Superior temporal gyrus (tissue), 1 donor: Measurements from ENCODE around the gene HDAC5.
"Not testable (repeated sequence)": the region's sequence is repeated elsewhere in the genome, so short reads cannot be mapped to it uniquely, and the experiment has no call there.

Source experiments
- DNase-seq: peaks from one replicate; pipeline ENCODE4 v3.0.0-alpha.2; 2016; ENCODE audit errors: extremely low spot score

HDAC5 gene

DNA sequence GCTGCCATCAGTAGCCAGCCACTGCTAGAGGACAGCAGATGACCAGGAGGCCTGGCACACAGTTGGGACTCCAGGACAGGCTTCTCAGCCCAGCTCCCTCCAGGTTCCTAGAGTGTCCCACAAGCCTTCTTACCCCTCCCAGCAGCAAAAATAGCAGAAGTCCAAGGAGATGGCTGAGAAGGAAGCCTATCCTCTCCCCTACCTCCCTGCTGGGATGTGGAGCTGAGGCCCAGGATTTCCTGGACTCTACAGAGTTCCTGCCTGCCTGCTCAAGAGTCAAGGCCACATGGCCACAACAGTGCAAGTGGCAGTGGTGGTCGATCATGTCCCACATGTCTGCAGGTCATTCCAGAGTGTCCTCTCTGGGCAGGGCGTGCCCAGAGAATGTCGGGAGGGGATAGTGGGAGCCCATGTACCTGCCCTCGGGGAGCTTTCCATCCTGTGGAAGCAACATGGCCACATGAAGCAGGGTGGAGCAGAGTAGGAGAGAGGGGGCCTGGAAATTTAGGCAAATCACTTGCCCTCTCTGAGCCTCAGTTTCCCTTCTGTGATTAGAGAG, 10.6 kb upstream of the HDAC5 start:
- DNase-seq = no peak

DNA sequence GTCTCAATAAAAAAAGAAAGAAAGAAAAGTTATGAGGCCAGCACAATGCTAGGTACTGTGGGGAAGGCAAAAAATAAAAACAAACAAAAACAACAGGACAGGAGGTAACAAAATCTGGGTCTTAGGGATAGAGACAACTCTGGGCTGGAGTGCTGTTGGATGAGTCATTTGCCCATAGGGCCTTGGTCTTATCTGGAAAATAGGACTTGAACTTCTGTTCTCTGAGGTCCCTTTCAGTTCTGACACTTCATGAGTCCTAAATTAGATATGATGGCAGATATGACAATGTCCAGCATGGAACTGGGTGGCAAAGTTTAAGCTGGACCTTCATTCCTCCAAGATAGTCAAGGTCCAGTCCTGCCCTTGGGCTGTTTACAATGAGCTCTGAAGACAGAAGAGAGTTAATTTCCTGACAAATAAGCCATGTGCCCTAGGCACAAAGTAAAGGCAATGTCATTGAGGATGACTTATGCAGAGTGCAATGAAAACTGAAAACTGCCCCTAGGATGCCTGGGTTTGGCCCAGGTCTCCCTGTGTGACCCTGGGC, 8.9 kb upstream of the HDAC5 start:
- no peak for DNase-seq

DNA sequence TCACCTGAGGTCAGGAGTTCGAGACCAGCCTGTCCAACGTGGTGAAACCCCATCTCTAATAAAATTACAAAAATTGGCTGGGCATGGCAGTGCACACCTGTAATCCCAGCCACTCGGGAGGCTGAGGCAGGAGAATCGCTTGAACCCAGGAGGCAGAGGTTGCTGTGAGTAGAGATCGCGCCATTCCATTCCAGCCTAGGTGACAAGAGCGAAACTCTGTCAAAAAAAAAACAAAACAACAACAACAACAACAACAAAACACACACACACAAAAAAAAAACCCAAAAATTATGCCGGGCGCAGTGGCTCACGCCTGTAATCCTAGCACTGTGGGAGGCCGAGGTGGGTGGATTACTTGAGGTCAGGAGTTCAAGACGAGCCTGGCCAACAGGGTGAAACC, 7.9 kb upstream of the HDAC5 start:
- DNase-seq = not testable (repeated sequence)

DNA sequence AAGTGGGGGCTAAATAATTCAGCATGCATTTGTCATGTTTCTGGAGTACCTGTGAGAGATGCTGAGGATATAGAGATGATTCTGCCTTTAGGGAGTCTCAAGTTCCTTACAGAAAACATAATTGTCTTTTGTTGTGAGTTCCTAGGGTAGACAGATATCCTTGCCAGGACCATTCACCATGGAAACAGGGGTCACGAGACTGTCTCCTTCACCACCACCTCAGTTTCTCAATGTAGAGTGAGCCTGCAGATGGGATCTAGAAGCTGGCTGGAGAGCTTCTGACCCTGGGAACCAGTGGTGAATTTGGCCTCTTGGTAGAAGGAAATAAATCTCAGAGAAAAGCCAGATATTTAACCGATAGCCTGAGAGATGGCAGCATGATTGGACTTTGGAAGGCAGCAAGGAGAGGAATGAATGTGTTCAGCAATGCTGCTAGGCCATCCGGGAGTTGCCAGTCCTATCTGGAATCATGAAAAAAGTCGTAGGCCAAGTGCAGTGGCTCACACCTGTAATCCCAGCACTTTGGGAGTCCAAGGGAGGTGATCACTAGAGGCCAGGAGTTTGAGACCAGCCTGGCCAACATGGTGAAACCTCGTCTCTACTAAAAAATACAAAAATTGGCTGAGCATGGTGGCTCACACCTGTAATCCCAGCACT, 7.4 kb upstream of the HDAC5 start:
- no peak for DNase-seq

DNA sequence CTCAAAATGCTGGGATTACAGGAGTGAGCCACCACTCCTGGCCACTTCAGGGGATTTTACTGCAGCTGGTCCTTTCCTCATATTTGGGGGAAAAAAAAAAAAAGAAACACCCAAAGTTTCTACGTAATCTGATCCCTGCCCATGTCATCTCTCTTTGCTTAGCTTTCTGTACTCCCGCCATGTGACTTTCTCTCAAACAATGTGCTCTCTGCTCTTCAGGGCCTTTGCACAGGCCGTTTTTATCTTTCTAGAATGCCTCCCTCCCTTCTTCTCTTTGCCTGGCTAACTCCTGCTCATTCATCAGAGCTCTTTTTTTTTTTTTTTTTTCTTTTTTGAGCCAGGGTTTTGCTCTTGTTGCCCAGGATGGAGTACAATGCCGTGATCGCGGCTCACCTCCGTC, 4.9 kb upstream of the HDAC5 start:
- DNase-seq = no peak

DNA sequence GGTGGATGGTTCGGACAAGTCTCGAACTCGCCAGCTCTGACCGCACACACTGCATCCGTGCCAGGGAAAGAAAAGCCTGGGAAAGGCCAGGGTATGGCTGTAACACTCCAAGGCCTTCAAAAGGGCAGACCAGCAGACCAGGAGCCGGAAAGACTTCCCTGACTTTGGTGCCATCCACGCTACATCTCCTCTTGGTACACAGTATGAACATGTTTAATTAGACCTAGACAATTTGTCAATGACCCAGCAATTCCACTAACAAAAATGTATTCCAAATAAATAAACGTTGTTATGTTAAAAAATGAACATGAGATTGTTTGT, 637 bp upstream of the HDAC5 start:
- no peak for DNase-seq

DNA sequence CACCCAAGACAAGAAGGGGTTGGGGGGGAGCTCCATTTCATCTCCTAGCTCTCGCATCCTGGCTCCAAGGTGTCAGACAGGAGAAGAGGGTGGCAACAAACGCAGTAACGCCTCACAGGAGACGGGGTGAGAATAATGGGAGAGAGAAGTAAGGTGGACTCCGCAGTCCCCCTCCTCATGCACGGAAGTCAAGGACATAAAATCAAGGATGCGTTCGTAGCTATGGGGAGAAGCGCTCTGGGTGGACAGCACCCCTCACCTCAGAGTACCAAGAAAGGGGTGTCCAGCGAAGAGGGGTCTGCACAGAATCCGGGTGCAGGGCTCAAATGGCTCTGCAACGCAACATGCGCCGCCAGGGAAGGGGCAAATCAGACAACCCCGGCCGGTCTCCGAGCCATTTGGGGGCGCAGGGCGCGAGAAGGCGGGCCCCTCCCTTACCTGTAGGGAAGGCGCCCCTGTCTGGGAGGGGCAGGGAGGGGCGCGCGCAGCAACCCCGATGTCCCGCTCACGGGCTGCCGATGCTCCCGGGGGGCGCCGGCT, 555 bp downstream of the HDAC5 start:
- no peak for DNase-seq

DNA sequence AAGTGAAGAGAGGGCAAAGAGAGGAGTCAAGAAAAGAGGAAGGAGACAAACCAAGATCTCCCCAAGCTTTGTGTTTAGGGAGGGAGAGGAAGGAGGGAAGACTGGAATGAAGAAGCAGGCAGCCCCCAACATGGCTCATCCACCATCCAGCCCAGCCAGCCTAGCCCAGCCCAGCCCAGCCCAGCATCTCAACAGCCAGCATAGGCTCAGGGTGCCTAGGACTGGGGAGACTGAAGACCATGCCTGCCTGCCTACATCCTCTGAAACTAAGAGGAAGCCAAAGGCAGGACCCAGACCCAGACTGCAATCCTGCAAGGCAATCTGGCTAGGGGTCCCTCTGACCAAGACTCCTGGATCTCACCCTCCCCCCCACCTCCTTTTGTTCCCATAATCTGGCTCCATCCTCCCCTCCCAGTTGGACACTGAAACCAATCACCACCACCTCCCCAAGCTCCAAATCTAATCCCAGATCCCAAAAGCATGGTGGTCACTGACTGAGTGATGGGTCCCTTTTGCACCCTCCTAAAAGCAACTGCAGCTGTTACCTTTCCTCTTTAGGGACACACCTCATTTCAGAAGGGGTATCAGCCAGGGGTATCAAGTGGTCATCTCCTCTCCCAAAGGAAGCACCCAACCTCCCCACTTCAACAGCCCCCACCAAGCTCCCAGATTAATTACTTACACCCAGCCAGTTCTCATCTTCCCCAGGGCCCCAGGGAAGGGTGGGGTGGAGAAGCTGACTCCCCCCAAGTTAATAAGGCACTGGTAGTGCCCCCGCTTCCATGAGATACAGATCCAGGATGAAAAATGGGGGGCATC, 1.2 kb downstream of the HDAC5 start:
- no peak for DNase-seq

DNA sequence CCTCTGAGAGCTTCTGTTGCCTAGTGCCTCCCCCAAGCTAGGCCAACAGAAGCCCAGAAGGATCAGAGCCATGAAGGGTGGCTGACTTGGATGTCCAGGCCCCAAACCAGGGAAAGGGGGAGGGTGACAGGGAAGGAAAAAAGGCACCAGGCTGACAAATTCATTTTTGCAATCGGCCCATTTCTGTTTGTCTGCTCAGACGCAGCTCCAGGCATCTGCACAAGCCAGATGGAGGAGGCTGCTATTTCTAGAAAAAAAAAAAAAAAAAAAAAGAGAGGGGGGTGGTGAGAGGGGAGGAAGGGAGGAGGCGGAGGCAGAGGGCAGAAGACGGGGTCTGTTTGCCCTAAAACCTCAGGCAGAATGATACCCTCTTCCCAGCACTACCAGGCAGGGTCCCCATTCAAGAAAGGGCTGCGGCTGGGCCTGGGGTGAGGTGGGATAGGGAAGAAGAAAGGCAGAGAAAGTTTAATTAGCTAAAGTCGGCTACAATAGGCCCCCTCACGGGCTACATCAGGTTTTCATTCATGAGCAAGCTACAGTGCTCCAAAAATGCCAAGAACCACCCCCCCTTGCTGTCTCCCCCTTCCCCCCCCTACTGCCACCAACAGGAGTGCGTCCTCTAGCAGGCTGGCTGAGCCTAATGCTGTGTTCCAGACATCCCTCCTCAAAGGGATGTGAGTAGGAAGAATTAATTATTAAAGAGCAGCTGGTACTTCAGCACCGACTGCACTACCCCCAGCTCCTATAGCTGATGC, 2.4 kb downstream of the HDAC5 start:
- DNase-seq = no peak

DNA sequence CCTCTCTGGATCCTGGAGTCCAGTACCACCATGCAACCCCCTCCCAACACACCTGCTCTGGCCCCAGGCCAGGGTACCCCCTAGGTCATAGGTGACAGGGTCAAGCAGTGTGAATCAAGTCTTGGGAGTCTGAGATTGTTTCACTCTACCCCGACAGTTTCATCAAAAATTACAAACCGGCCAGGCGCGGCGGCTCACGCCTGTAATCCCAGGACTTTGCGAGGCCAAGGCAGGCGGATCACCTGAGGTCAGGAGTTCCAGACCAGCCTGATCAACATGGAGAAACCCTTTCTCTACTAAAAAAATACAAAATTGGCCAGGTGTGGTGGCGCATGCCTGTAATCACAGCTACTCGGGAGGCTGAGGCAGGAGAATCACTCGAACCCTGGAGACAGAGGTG, 3.2 kb downstream of the HDAC5 start:
- DNase-seq = not testable (repeated sequence)

DNA sequence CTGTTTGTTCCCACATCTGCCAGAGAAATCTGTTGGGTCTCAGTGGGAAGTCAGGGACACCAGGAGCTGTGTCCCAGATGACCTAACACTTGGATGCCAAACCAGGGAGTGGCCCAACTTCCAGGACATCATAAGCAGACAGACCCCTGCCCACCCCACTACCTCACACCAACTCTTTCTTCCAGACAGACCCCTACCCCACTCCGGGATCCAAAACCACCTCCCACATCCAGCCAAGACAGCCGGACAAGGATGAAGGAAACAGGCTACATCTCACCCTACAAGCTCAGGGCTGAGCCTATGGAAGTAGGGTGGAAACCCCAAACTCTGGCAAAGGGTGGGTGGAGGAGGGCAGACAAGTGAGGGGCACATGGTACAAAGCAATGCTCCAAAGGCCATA, 3.6 kb downstream of the HDAC5 start:
- no peak for DNase-seq

DNA sequence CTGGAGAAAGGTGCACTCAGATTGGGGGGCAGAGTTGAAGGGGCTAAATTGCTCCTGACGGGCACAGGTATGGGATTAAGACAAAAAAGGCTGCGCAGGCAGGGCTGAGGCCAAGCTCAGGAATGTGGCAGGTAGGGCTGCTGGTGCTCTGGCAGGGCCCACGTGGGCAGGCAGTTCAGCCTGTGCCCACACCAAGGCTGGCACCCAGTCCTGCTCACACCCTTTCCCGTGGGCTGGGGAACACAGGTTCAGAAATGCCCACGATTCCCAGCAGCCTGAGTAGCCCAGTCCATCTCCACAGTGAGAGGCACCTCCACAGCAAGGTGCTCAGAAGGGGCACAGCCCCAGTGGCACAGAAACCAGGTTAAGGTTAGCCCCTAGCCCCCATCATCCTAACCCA, 4.4 kb downstream of the HDAC5 start:
- no peak for DNase-seq

DNA sequence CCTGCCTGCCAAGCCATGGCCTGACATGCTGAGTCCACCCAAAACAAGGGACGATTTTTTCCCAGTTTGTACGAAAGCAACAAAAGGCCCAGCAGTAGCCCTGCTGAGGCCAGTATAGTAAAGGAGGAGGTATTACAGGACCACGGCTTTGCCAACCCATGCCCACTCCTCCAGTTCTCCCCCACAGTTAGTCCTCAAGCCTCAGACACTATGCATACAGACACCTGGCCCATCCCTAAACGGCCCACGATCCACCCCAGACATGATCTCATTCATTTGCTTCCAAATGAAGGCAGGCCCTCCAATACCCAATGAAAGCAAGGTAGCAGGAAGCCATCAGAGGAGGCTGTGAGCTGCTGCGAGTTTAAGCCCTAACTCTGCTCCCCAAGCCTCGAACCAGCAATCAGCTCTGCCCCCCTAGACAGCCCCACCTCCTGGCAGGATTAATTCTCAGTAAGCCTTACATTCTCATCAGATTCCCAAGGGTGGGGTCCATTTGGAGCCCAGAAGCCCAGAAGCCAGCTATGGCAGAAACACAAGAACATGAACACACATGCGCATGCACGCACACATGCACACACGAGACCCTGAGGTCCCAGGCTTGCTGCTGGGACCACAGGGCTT, 4.9 kb downstream of the HDAC5 start:
- no peak for DNase-seq

DNA sequence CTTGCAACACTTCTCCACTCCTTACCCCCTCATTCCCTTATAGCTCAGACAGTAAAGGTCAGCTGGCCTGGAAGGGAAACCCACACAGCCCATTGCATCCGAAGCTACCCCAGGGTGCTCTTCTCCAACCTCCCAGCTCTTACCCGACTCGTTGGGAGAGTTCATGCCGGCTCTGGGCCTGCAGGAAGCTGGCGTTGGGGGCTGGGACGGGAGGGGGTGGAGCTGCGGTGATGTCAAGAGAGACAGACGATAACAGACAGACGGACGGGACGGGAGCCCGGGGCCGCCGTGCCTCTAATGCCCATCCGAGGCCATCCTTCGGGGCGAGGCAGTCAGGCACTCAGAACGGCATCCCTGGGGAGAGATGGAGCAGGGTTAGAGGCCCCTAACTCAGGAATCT, 6.1 kb downstream of the HDAC5 start:
- DNase-seq = no peak

DNA sequence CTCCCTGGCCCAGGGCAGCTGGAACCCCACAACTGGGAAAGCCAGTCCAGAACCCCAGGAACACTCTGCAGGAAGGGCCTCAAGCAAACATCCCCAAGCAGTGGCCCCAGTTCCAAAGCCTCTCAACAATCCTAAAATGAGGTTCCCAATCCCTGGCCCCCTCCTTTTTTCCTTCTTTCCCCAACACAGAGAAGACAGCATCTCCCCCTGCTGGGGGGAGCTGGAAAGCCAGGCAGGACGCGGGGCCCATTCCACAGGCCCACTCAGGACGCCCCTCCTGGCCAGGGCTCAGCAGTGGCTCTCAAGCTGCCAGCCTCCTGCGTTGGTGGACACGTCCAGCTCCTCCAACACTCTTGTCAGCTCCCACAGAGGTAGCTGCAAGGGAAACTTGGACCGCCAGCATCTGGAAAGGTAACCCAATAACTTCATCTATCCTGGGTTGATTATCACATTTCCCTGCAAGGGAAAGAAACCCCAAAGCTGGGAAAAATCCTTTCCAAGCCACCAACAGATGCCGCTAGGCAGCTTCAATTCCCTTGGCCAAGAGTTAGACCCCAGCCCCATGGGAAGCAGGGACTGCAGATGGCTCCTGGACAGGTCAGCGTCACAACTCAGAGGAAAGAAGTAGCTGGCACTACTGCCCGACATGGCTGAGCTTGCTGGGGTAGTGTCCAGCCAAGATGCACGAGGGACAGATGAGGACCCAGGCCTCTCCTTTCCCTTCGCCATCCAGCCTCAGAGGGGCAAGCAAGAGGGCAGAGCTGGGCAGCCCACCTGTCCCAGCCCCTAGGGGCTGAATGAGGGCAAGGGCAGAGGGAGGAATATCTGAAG, 7.6 kb downstream of the HDAC5 start:
- peak; percentile 63 for DNase-seq

DNA sequence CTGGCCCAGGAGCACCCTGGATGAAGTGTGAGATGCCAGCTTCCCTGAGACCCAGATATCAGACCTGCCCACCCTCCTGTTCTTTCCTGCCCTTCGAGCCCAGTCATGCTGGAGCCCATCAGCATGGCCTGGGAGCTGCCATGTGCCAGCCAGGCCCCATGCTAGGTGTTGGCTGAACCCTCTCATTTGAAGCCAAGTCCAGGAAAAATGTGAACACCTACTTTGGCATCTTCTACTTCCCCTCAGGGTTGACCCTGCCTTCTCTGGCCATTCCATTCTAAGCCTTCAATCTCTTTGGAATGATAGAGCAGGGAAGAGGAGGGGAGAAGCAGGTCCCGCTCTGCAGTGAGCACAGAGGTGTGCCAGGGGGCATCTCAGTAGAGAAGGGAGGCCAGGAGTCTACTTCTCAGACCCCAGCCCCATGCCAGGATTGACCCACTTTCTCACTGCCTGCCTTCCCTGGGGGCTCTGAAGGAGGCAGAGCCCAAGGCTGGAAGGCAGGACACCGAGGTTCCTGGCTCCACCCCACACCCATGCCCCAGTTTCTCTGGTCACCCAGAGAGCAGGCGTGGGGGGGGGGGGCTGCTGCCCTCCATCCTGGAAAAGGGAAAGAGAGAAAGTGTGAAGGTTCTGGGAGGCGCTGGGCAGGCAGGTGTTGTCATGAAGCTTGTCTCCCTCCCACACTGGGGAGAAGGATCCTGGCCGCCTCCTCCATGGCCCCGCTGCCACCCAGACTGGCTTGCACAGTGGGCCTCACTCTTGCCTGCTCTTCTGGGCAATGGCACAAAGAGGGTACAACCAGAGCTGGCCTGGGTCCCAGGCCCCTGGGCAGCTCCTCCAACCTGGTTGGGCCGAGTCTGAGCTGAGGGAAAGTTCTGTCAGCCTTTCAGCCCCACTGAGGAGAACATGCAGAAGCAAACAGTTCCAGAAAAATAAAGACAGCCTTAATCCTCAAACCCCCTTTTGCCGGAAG, 9.3 kb downstream of the HDAC5 start:
- DNase-seq = no peak

DNA sequence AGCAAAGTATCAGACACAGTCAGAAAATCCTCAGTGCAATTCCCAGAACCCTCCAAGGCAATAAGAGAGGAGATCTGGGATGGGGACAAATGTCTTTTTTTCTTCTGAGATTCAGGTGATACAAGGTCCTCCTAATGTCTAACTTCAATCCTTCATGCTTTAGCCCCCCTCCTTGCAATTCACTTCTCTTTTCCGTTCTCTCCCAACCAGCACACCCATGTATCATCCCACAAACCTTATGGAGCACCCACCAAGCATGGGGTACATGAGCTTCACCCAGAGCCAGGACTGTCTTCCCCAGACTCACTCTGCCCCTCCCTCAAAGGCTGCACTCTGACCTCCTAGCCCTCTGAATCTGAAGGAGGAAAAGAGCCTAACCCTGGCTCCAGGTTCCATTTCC, 10.1 kb downstream of the HDAC5 start:
- DNase-seq = no peak

DNA sequence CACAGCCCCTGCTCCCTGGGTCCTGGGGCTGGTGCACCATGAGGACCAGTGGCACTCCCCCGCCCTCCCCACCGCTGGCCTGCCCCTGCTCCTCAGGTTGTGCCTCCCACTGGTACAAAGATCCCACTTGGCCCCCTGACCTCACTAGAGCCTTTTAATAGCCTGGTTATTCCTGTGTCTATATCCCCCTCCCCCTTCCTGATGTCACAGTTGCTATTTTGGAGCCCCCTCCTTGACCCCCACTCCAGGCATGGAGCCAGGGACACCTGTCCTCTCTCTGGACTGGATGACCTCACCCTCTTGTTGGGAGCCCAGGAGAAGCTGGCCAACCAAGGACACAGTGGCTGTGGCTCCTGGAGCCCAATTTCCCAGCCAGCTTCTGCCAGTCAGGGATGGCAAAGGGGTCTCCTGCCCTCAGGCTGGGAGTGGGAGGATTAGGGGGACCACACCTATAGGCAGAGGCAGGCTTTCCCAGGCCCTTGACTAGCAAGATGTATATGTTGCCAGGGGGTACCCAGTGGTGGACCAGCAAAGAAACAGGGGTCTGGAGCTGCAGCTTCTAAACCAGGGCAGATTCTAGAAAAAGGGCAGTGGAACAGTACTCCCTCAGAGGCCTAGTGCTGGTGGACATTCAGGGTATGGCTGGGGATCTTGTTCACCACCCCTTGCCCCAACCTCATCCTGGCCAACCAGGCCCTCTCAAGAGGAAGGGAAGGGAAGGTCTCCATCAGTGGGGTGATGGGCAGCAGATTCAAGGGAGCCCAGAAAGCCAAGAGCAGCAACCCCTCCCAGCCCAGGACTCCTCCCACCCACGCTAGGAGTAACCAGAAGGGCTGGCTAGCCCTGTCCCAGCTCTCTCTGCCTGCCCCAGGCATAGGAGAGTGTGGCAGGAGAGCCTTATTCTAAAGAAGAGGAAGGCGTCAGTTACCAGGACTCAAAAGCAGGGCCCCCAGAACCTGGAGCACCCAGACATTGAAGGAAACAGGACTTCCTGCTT, 10.9 kb downstream of the HDAC5 start:
- DNase-seq = no peak
